ENCODE data around the gene TBX15. TPM values are rescaled to one million over a fixed set of nuclear protein-coding genes. Genes with fewer than 3 reads are reported as not detected.

Gene TBX15
- total RNA-seq, 4 donors from 2014 or later: 1.8 to 4.1 (median 3.2) TPM

GRCh38 chr1:118948351-118948750 is 39.8 kb downstream of the TBX15 start:
- ATAC-seq (ENCODE audit: low FRiP score): no peak
- DNase-seq (ENCODE audit: low spot score): no peak
- TF ChIP-seq, protein P1, sequence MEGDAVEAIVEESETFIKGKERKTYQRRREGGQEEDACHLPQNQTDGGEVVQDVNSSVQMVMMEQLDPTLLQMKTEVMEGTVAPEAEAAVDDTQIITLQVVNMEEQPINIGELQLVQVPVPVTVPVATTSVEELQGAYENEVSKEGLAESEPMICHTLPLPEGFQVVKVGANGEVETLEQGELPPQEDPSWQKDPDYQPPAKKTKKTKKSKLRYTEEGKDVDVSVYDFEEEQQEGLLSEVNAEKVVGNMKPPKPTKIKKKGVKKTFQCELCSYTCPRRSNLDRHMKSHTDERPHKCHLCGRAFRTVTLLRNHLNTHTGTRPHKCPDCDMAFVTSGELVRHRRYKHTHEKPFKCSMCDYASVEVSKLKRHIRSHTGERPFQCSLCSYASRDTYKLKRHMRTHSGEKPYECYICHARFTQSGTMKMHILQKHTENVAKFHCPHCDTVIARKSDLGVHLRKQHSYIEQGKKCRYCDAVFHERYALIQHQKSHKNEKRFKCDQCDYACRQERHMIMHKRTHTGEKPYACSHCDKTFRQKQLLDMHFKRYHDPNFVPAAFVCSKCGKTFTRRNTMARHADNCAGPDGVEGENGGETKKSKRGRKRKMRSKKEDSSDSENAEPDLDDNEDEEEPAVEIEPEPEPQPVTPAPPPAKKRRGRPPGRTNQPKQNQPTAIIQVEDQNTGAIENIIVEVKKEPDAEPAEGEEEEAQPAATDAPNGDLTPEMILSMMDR (IDR thresholded peaks at IDR 0.05): no peak

DNA sequence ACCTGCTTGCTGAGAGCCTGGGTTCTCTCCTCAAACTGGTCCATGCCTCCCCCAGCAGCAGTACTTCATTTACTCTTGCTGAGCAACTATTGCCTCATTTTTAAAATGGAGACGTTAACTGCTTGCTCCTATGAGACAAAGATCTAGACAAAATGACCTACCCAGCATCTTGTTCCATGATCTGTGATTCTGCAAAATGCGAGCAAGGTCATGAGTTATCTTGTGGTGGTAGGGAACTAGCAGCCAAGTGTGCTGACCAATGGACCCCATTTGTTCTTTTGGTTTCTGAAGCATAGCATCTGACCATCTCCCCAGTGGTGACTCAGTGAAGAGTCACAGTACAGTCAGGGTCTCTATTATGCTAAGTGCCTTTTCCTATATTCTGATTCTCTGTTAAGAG is 40.4 kb downstream of the TBX15 start:
- DNase-seq (ENCODE audit: low spot score) (no peak), ATAC-seq (ENCODE audit: low FRiP score) (no peak)
- TF ChIP-seq, protein P1 (IDR thresholded peaks at IDR 0.05): no peak

DNA sequence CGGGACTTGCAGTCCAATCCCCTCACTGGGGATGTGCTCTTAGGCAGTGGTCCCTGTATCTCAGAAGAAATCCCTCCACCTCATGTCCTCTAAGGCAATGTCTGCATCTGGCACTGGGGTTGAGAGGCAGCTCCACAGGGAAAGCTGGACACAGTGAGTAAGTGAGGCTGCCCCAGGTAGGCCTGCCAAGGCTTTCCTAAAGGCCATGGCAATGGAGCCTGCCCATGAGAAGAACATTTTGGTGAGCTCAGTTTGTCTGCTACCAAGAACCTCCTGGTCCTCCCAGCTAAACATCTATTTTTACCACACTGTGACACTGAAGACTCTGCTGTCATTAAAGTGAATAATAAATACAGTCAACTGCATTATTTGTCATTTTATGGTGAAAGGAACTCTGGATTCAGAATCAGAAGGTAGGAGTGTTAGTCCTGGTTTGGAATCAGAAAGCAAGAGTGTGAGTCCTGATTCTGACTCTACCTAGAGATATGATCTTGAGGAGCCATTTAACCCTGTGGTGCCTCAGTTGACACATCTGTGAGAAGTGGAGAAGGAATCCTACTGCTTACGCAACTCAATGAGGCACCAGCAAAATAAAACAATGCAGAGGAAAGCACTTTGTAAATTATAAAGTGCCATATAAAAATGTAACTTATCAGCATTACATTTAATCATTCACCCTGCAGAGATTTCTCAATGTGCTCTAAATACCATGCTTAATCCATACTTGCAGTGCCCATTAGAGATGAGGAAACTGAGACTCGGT is 41.0 kb downstream of the TBX15 start:
- ATAC-seq (ENCODE audit: low FRiP score): no peak
- TF ChIP-seq, protein P1 (IDR thresholded peaks at IDR 0.05): no peak

GRCh38 chr1:118945489-118945888 is 42.7 kb downstream of the TBX15 start:
- TF ChIP-seq, protein P1 (IDR thresholded peaks at IDR 0.05): no peak
- ATAC-seq (ENCODE audit: low FRiP score) (no peak), DNase-seq (ENCODE audit: low spot score) (no peak)

More for the DNA sequence above, 41.0 kb downstream of the TBX15 start:
- DNase-seq (ENCODE audit: low spot score): no peak

GRCh38 chr1:118944546-118944945 is 43.6 kb downstream of the TBX15 start:
- ATAC-seq (ENCODE audit: low FRiP score) (no peak), DNase-seq (ENCODE audit: low spot score) (no peak)
- TF ChIP-seq, protein P1 (IDR thresholded peaks at IDR 0.05): no peak

DNA sequence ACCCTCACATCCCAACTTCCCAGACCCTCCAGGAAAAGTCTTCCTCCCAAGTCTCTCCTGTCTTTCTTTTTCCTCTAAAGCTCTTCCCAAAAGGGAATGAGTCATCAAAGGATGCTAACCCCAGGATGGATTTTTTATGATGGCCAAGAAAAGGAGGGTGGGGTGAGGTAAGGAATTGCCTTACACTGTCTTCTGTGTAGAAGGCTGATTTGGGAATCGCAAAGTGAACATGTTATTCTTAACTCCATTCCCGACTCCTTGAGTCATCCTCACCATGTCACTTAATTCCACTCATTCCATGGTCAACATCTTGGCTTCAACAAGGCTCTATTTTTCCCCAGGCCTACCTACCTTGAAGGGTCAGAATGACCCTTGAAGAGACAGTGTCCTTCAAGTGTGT is 44.0 kb downstream of the TBX15 start:
- TF ChIP-seq, protein P1 (IDR thresholded peaks at IDR 0.05): no peak
- no peak for ATAC-seq (ENCODE audit: low FRiP score)
- DNase-seq (ENCODE audit: low spot score): no peak

DNA sequence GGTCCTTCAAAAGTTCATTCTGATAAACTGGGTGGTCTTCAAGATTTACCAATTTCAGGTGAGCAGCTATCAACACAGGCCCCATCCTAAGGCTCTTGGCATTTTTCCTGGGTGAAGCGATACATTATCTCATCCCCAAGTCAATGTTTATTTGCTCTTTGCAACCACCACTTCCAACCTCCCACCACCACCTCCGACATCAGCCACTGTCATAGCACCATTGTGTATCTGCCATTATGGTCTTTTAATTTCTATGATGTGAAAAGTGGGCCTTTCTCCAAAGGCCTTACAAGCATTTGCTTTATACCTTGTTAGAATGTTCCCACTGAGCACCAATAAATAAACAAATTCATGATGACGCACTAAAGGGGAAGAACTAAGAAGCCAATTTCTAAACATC is 47.2 kb downstream of the TBX15 start:
- TF ChIP-seq, protein P1 (IDR thresholded peaks at IDR 0.05): no peak
- no peak for ATAC-seq (ENCODE audit: low FRiP score)

More for the DNA sequence above, 47.2 kb downstream of the TBX15 start:
- no peak for DNase-seq (ENCODE audit: low spot score)
